NCI-H146 treated with DMSO at 0.1 percent for 48 hours (cell line): ENCODE measurements around the gene PFN4.
"Not testable (repeated sequence)": the region's sequence is repeated elsewhere in the genome, so short reads cannot be mapped to it uniquely, and the experiment has no call there.

Experiments used
- DNase-seq: peaks from one replicate; lab custom pipeline; 2025; ENCODE audit not compliant: unreplicated experiment; lab: John Stamatoyannopoulos, UW

Gene PFN4, protein sequence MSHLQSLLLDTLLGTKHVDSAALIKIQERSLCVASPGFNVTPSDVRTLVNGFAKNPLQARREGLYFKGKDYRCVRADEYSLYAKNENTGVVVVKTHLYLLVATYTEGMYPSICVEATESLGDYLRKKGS

DNA sequence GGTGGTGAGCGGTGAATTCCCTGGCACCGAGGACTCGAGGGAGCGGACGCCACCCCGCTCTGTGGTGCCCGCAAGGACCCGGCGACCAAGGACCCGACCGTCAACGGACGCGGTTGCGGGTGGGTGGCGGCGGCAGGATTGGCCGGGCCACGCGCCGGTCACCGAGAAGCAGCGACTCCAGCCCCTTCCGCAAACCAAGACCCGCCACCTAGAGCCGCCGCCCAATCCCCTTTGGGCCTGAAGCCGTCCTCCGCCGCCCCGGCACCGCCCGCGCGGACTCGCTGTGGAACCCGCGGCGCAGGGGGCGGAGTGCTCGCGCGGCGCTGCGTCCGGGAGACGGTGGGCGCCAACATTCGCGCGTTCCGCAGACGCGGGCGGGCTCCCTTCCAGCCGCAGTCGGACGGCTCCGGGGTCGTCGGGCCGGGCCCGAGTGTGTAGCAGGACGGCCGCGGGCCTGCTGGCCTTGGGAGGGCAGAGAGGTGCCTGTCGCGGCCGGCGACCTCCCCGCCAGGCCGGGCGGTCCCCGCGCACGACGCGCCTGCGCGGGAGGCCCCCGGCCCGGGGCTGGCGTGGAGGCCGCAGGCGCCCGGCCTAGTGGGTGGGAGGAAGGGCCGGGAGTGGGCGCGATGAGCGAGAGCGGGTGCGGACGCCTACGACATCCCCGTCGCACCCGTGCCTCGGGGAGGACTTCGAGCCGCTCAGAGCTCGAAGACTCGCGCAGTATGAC, at the start of gene PFN4, which contains the start of gene FAM228B:
TSS of gene PFN4 (minus strand) at position 140 of the 727 bp plus-strand sequence. CDS start 799 bp downstream, outside the sequence.
TSS of gene FAM228B (plus strand) at position 275 of the 727 bp plus-strand sequence. CDS start 893 bp downstream, outside the sequence.
- peak; percentile 72 for DNase-seq

DNA sequence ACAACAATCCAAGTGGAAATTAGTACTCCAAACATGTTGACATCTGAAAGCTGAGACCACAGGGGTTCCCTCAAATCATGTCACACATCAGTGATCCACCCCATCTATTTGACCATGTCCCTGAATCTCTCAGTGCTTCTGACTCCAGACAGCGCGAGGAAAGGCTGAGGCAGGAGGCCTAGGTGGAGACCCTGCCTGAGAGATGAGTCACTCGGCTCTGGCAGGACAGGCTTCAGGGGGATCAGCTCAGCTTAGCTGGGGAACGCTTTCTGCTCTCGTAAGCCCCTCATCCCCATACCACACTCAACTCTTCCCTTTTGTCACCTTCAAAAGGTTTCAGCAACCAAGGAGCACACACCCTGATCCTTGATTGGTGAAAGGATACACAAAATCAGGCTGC, 45.9 kb upstream of the PFN4 start:
- no peak for DNase-seq

DNA sequence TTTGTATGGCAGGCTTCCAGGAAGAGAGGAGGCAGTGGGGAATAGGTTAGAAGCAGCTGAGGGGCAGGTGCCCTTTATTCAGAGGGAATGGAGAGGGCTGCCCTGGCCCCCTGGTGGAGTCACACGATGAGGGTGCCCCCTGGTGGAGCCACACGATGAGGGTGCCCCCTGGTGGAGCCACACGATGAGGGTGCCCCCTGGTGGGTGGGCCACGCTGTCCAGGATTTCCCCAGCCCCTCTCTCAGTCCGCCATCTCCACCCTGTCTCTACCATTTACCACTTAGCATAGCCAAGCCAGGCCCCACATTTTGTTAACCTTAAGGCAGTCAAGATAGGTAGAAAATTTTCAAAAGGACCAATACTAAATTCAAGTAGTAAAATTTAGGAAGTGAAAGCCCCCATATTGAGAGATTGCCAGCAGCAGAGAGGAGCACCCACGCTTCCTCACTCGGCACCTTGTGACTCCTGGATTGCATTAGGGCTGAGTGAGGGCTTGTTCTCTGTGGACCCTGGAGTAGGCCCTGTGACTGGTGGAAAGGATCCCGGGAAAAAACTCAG, 41.4 kb upstream of the PFN4 start:
- peak; percentile 9 for DNase-seq

DNA sequence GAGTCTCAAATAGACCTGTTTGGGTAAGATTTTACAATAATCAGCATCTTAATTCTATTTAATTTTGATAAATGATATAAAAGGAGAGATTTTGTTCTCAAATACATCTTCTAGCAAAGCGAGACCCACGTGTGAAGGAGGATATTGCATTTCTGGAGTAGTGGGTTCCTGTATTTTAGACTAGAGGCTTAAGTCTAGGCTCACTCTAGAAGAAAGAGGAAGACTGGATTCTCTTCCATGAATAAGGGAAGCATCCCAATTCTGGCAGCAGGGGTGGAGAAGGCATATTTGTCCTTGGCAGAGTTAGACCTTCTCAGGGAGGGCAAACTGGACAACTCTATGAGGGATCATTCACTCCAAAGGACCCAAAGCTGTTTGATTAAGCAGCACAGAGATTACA, 40.5 kb upstream of the PFN4 start:
- no peak for DNase-seq

DNA sequence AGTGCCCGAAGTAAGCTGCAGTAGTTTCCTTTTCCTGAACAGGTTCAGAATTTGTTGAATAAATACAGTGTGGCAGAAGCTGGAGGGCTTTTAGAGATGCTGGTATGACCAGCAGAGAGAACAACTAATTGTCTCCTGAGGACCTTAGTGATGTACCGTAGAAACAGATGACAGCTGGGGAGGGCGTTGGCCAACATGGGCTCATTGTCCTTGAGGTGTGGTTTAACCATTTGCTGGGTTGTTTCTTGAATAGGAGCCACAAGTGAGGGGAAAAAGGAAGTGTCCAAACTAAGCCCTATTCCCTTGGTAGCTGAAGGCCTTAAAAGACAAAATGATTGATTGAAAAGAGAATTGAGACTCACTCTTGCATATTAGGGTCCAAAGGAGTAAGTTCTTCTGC, 40.1 kb upstream of the PFN4 start:
- DNase-seq, result no peak

DNA sequence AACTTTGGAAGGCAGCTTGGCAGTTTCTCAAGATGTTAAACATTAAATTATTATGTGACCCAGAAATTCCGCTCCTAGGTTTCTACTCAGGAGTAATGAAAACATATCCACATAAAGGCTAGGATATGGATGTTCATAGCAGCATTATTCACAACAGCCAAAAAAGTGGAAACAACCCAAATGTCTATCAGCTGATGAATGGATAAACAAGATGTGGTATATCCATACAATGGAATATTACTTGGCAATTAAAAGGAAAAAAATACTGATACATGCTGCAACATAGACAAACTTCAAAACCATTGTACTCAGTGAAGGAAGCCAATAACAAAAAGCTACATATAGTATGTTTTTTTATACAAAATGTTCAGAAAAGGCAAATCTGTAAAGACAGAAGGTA, 39.4 kb upstream of the PFN4 start:
- DNase-seq, result no peak

DNA sequence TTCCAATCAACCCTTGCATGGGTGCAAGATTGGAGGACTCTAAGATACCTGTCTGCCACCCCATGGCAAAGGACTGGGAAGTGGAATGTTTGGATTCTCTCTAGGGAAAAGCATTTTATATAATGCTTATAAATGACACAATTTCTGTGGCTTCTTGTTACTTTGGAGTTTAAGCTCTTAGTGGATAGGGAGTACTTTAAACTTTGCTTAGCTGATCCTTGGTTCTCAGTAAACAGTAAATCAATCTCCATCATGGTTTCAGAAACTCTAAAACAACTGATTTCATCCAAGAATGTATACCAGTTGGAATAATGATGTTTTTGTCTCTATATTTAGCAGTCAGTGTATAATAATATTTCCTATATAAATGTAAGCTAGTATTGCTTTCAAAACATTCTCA, 37.6 kb upstream of the PFN4 start:
- DNase-seq, result no peak

DNA sequence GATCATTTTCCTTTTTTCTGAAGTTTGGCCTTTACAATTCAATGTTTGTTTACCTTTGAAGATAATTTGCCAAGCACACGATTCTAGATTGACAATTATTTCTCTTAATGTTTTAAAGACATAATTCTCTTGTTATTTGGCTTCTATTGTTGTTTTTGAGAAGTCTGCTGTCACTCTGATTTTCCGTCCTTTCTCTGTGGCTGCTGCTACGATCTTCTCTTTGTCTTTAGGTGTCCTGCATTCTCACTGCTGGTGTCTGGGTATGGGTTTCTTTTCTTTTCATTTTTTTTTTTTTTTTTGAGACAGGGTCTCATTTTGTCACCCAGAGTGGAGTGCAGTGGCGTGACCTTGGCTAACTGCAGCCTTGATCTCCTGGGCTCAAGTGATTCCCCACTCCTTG, 36.6 kb upstream of the PFN4 start:
- DNase-seq, result no peak

DNA sequence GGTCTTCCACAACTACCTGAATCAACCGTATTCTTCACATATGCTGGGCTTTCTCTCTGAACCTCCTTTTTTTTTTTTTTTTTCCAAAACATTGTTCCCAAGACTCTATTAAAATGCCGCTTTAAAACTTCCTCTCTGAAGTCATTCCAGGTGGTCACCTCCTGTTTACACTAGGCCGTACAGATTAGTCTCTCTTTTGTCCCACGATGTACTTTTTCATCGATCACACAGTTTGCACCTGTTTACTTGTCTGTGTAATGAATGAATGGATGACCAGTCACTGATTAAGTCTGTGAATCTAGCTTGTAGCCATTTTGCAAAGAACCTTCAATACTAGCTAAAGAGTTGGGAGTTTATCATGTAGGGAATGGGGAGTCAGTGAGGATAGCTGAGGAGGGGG, 35.0 kb upstream of the PFN4 start:
- DNase-seq, result peak; percentile 80

DNA sequence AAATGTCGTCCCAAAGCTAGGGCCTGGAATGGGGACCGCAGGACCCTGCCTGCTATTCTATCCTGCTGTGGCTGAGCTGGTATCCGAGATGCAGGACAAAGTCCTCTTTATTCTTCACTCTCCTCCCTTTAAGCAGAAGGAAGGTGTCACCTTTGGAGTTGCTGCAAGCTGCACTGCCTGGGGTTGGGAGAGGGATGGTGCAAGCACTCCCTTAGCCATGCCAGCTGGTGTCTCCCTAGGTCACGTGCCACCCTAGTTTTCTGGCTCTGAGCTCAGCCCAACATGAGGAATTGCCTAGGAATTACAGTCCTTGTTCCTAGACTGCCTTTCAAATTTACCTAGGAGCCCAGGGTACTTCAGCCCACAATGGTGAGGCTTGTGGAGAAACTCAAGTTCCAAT, 30.3 kb upstream of the PFN4 start:
- no peak for DNase-seq

DNA sequence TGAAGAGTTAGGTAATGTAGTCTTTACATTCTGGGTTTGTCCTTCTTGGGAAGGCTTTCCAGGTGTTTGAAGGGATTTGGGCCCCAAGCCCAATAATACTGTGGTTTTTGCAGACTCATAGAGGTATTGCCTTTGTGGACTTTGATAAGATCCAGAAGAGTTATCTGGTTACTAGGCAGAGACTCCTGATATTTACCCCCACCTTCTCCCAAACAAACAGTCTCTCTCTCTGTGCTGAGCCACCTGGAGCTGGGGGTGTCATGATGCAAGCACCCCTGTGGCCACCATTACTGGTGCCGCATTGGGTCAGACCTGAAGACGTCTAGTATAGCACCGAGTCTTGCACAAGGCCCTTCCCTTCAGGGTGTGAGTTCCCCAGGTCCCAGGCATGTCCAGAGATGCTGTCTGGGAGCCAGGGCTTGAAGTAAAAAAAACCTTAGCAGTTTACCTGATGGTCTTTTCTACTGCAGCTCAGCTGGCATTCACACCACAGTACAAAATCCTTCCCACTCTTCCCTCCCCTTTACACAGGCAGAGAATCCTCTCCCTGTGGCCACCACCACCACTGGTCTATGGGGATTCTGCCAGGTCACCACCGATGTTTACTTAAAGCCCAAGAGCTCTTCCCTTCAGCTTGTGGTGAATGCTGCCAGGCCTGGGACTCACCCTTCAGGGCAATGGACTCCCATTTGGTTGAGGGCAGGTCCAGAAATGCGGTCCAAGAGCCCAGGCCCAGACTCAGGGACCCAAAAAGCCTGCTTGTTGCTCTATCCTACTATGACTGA, 29.5 kb upstream of the PFN4 start:
- no peak for DNase-seq

DNA sequence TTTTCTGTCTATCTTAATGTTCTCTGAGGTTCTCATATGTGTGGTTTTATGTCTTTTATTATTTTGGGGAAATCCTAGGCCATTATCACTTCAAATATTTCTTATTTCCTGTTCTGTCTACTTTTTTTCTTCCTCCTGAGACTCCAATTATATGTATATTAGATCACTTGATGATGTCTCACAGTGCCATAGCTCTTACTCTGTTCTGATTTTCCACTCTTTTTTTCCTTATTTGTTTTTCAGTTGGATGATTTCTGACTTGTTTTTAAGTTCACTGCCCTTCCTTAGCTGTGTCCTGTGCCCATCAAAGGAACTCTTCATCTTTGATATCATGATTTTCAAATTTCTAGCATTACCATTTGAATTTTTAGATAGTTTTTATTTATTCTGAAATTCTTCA, 24.2 kb upstream of the PFN4 start:
- DNase-seq, result no peak

DNA sequence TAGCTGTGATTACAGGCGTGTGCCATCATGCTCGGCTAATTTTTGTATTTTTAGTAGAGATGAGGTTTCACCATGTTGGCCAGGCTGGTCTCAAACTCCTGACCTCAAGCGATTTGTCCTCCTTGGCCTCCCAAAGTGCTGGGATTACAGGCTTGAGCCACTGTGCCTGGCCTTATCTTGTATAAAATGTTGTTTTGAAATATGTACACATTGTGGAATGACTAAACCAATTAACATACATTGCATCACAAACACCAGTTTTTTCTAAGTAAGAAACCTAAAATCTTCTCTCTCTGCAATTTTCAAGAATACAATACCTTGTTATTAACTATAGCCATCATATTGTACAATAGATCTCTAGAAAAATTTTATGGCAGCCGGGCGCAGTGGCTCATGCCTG, 17.2 kb upstream of the PFN4 start:
- DNase-seq, result not testable (repeated sequence)

DNA sequence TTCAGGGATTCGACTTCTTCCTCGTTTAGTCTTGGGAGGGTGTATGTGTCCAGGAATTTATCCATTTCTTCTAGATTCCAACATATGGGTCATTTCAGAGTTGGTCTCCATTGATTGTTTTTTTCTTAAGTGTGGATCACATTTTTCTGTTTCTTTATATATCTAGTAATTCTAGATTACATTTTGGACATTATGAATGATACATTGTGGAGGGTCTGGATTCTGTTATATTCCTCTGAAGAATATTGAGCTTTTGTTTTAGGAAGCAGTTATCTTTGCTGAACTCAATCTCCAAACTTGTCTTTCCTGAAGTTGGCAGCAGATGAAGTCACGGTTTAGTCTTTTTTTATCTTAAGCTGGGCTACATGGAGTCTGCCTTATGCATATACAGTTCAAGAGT, 9.4 kb upstream of the PFN4 start:
- DNase-seq, result no peak

DNA sequence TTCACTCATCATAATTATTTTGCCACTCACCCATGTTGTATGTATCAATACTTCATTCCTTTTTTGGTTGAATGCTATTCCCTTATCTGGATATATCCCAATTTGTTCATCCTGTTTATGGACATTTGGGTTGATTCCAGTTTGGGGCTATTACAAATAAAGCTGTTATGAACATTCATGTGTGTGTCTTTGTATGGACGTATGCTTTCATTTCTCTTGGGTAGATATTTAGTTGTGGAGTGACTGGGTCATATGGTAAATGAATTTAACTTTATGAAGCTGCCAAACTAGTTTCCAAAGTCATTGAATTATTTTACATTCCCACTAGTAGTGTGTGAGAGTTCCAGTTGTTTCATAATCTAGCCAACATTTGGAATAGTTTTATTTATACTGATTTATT, 2.8 kb upstream of the PFN4 start:
- no peak for DNase-seq

DNA sequence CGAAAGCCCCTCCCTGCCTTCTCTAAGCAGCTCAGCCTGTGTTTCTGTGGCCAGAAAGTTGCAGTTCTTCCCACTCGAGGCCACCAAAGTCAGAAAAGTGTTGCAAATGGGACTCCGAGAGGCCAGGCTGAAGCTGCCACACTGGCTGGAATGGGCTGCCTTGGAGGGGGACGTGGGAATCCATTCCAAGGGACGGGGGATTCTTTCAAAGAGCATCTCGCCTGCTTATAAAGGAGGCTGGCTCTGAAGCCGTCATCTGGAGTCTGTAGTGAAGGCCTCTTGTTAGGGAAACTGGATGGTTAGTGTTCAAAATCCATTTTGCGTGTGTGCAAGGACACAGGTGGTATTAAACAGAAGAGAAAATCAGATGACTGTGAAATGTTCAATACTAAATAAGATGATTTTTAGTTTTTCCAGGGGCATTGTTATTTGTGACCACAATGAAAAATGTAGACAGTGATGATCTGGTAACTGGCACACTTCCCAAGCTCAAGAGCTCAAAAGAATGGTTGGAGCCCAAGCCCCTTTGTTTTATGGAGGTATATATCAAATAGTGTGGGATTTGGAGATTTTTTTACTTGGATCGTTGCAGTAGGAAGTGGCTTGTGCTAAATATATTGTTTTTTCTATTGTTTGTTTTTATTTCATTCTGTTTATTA, 917 bp upstream of the PFN4 start:
- DNase-seq, result peak; percentile 46

DNA sequence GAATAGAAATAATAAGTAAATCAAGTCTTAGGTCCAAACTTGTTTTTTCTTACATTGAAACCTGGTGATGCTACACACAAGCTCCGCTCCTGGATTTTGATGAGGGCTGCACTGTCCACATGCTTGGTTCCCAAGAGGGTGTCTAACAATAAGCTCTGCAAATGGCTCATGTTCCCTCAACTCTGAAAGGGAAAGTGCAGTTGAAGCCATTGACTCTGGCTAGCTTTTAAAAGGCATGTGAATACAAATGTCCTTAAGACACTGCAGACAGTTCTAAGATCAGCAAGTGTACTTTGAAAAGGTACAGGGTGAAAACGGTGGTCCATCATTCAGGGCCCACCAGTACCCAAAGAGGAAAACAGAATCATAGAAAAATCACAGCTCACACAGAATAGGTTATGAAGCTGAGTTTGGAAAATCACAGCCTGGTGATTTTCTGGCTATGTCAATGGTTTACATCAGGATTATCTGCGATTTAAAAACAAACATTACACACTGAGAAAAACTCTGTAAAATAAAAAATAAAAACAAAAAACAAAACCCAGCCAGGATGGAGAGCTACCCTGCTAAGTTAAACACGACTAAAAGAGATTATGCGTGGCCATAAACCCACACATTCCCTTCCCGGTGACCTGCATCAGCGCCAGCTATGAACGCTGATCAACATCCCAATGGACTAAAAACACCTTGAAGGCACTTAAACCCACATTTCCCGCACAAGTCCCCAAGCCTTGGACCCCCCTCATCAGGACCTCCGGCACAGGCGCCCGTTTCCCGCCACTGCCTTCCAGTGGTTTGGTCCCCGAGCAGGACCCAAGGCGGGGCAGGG, 554 bp downstream of the PFN4 start:
- DNase-seq, result no peak

DNA sequence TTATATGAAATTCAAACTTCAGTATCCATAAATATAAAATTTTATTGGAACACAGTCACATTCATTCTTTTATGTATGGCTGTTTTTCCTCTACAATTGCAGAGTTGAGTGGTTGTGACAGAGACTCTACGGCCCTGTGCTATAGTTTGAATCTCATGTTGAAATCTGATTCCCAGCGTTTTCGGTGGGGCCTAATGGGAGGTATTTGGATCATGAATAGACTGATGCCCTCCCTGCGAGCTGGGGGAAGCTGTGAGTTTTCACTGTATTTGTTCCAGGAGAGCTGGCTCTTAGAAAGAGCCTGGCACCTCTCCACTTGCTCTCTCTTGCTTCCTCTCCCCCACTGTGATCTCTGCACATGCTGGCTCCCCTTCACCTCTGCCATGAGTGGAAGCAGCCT, 1.7 kb downstream of the PFN4 start:
- DNase-seq, result no peak

DNA sequence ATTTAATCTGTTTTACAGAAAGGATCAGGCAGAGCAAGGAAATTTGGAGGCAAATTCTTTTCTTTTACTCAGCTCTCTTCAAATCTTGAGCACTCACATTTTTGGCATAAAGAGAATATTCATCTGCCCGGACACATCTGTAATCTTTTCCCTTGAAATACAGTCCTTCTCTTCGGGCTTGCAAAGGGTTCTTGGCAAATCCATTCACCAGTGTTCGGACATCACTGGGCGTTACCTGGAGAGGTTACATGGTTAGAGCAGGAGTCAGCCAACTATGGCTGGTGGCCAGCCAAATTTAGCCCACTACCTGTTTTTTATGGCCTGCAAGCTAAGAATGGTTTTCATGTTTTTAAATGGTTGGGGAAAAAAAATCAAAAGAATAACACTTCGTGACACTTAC, 2.1 kb downstream of the PFN4 start:
- no peak for DNase-seq

DNA sequence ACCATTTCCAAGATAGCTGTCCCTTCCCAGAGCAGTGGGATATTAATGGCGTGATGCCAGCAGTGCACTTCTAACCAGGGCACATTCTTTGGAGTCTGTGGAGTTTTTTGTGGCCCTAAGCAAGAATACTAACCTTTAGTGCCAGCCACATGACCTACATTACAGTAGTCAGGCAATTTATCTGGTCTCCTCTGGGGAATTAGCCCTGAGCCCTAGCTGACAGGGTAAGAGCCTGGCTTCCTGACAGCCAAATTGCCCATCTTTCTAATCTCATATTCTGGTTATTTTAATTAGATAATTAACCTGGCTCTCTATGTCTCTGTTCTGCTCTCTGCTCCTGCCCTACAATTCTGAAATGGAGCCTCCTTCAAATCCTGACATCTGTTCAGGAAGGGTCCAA, 5.2 kb downstream of the PFN4 start:
- DNase-seq, result no peak
